Myocyte (in vitro differentiated cells): Measurements from ENCODE around the gene TPM4. TPM values are rescaled to one million over a fixed set of nuclear protein-coding genes. Genes with fewer than 3 reads are reported as not detected.

Source experiments
- DNase-seq: peaks from one replicate; pipeline ENCODE4 v3.0.0-alpha.2; 2012; ENCODE audit warnings: low read depth
- total RNA-seq: library from RNA; depleted of rRNA; stranded (reverse); fragments of >200 nt; gene quantifications from 2 replicates; pipeline ENCODE4 v1.2.3, GENCODE V29; 2014

The TPM4 gene
- total RNA-seq, 1 donor from 2014 or later = 324 TPM

GRCh38 chr19:16041299-16041990, 34.9 kb upstream of the TPM4 start:
- DNase-seq = peak; percentile 81

GRCh38 chr19:16041991-16042386, 34.3 kb upstream of the TPM4 start:
- no peak for DNase-seq

- DNase-seq = no peak
These were observed 33.7 kb upstream of the TPM4 start for GRCh38 chr19:16042533-16043085.

GRCh38 chr19:16043156-16043757, 33.0 kb upstream of the TPM4 start:
- DNase-seq = no peak

- DNase-seq = no peak
These were observed 31.5 kb upstream of the TPM4 start for GRCh38 chr19:16044746-16045145.

- DNase-seq = no peak
These were observed 31.1 kb upstream of the TPM4 start for GRCh38 chr19:16045171-16045570.

- DNase-seq = no peak
These were observed 30.4 kb upstream of the TPM4 start for GRCh38 chr19:16045893-16046292.

GRCh38 chr19:16048583-16048982, 27.7 kb upstream of the TPM4 start:
- DNase-seq = no peak

GRCh38 chr19:16051254-16052025, 24.9 kb upstream of the TPM4 start:
- DNase-seq = no peak

GRCh38 chr19:16052353-16052752, 23.9 kb upstream of the TPM4 start:
- DNase-seq = no peak

- DNase-seq = no peak
These were observed 19.2 kb upstream of the TPM4 start for GRCh38 chr19:16057062-16057461.

- DNase-seq = no peak
These were observed 16.0 kb upstream of the TPM4 start for GRCh38 chr19:16060294-16060693.

- DNase-seq = no peak
These were observed 14.4 kb upstream of the TPM4 start for GRCh38 chr19:16061943-16062342.

GRCh38 chr19:16062789-16063188, 13.5 kb upstream of the TPM4 start:
- DNase-seq = no peak

- DNase-seq = peak; percentile 54
These were observed 11.9 kb upstream of the TPM4 start for GRCh38 chr19:16064209-16064889.

- DNase-seq = peak; percentile 52
These were observed 9.6 kb upstream of the TPM4 start for GRCh38 chr19:16066611-16067104.

- DNase-seq = no peak
These were observed 8.9 kb upstream of the TPM4 start for GRCh38 chr19:16067205-16067938.

GRCh38 chr19:16068696-16069259, 7.5 kb upstream of the TPM4 start:
- no peak for DNase-seq

- DNase-seq = no peak
These were observed 6.4 kb upstream of the TPM4 start for GRCh38 chr19:16069813-16070365.
